ENCODE data around the gene UGT1A8.

The UGT1A8 gene

GRCh38 chr2:233807966-233808935 is 190.8 kb downstream of the UGT1A8 start:
- H3K27ac ChIP-seq (ENCODE audit: low read depth, low read length) = no peak overlapping the region
- no peak overlapping the region for H2AFZ ChIP-seq (ENCODE audit: low read length, unreplicated experiment)
- H3K36me3 ChIP-seq (ENCODE audit: insufficient read depth, low read length) = no peaks in the 10 kb centered on the region
- H3K4me1 ChIP-seq (ENCODE audit: control insufficient read depth, insufficient read depth, low read length, unreplicated experiment) = no peaks in the 10 kb centered on the region
- no peaks in the 10 kb centered on the region for H3K79me2 ChIP-seq (ENCODE audit: control insufficient read depth, insufficient read depth, low read length, unreplicated experiment)
- H3K4me3 ChIP-seq (ENCODE audit: low read depth, low read length) = no peak overlapping the region
- peaks cover 79% of the 10 kb centered on the region for H3K27me3 ChIP-seq (ENCODE audit: insufficient read depth, low read length)

GRCh38 chr2:233810385-233810784 is 193.0 kb downstream of the UGT1A8 start:
- no peak overlapping the region for H3K27ac ChIP-seq (ENCODE audit: low read depth, low read length)
- H3K4me3 ChIP-seq (ENCODE audit: low read depth, low read length) = no peak overlapping the region
- H3K79me2 ChIP-seq (ENCODE audit: control insufficient read depth, insufficient read depth, low read length, unreplicated experiment) = no peaks in the 10 kb centered on the region
- no peaks in the 10 kb centered on the region for H3K36me3 ChIP-seq (ENCODE audit: insufficient read depth, low read length)
- peaks cover 62% of the 10 kb centered on the region for H3K27me3 ChIP-seq (ENCODE audit: insufficient read depth, low read length)
- H3K4me1 ChIP-seq (ENCODE audit: control insufficient read depth, insufficient read depth, low read length, unreplicated experiment) = no peaks in the 10 kb centered on the region
- no peak overlapping the region for H2AFZ ChIP-seq (ENCODE audit: low read length, unreplicated experiment)

DNA sequence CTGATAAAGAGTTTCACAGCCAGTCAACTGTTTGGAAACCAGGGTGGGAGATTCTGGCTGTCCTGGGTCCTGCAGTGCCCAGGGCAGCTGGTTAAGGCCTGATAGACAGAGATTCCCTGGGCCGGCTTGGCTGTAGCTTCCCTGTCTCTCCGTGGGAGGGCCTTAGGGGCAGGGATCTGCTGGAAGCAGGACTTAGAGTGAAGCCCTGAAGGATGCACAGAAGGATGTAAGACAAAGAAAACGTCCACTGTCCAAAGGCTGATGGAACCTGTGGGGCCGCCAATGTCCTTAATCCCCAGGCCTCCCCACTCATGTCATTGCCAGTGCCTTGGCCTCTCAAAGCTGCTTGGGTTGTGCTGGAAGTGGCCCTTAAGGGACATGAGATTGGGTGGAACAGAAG is 193.7 kb downstream of the UGT1A8 start:
- H3K4me1 ChIP-seq (ENCODE audit: control insufficient read depth, insufficient read depth, low read length, unreplicated experiment) = no peaks in the 10 kb centered on the region
- no peak overlapping the region for H2AFZ ChIP-seq (ENCODE audit: low read length, unreplicated experiment)
- no peak overlapping the region for H3K27ac ChIP-seq (ENCODE audit: low read depth, low read length)
- H3K27me3 ChIP-seq (ENCODE audit: insufficient read depth, low read length) = peaks cover 56% of the 10 kb centered on the region
- no peaks in the 10 kb centered on the region for H3K79me2 ChIP-seq (ENCODE audit: control insufficient read depth, insufficient read depth, low read length, unreplicated experiment)
- H3K36me3 ChIP-seq (ENCODE audit: insufficient read depth, low read length) = no peaks in the 10 kb centered on the region
- no peak overlapping the region for H3K4me3 ChIP-seq (ENCODE audit: low read depth, low read length)

- no peaks in the 10 kb centered on the region for H3K79me2 ChIP-seq (ENCODE audit: control insufficient read depth, insufficient read depth, low read length, unreplicated experiment)
- H3K36me3 ChIP-seq (ENCODE audit: insufficient read depth, low read length) = no peaks in the 10 kb centered on the region
- no peak overlapping the region for H3K4me3 ChIP-seq (ENCODE audit: low read depth, low read length)
- no peaks in the 10 kb centered on the region for H3K4me1 ChIP-seq (ENCODE audit: control insufficient read depth, insufficient read depth, low read length, unreplicated experiment)
- peaks cover 51% of the 10 kb centered on the region for H3K27me3 ChIP-seq (ENCODE audit: insufficient read depth, low read length)
- H2AFZ ChIP-seq (ENCODE audit: low read length, unreplicated experiment) = no peak overlapping the region
- H3K27ac ChIP-seq (ENCODE audit: low read depth, low read length) = no peak overlapping the region
Observed at GRCh38 chr2:233811732-233812131, 194.3 kb downstream of the UGT1A8 start.

- H3K27me3 ChIP-seq (ENCODE audit: insufficient read depth, low read length) = peaks cover 41% of the 10 kb centered on the region
- H3K36me3 ChIP-seq (ENCODE audit: insufficient read depth, low read length) = no peaks in the 10 kb centered on the region
- no peaks in the 10 kb centered on the region for H3K79me2 ChIP-seq (ENCODE audit: control insufficient read depth, insufficient read depth, low read length, unreplicated experiment)
- H3K4me3 ChIP-seq (ENCODE audit: low read depth, low read length) = no peak overlapping the region
- peaks cover 4% of the 10 kb centered on the region for H3K4me1 ChIP-seq (ENCODE audit: control insufficient read depth, insufficient read depth, low read length, unreplicated experiment)
- H2AFZ ChIP-seq (ENCODE audit: low read length, unreplicated experiment) = no peak overlapping the region
- H3K27ac ChIP-seq (ENCODE audit: low read depth, low read length) = no peak overlapping the region
Observed at GRCh38 chr2:233813236-233814055, 196.0 kb downstream of the UGT1A8 start.

- no peaks in the 10 kb centered on the region for H3K79me2 ChIP-seq (ENCODE audit: control insufficient read depth, insufficient read depth, low read length, unreplicated experiment)
- H3K27ac ChIP-seq (ENCODE audit: low read depth, low read length) = no peak overlapping the region
- H2AFZ ChIP-seq (ENCODE audit: low read length, unreplicated experiment) = no peak overlapping the region
- H3K4me3 ChIP-seq (ENCODE audit: low read depth, low read length) = no peak overlapping the region
- peaks cover 33% of the 10 kb centered on the region for H3K27me3 ChIP-seq (ENCODE audit: insufficient read depth, low read length)
- H3K36me3 ChIP-seq (ENCODE audit: insufficient read depth, low read length) = no peaks in the 10 kb centered on the region
- H3K4me1 ChIP-seq (ENCODE audit: control insufficient read depth, insufficient read depth, low read length, unreplicated experiment) = peaks cover 4% of the 10 kb centered on the region
Observed at GRCh38 chr2:233814056-233814835, 196.8 kb downstream of the UGT1A8 start.

GRCh38 chr2:233815861-233816260 is 198.4 kb downstream of the UGT1A8 start:
- Histone ChIP-seq H3K79me2 (ENCODE audit: control insufficient read depth, insufficient read depth, low read length, unreplicated experiment) (no peaks in the 10 kb centered on the region), H2AFZ (ENCODE audit: low read length, unreplicated experiment) (no peak overlapping the region), H3K4me3 (ENCODE audit: low read depth, low read length) (no peak overlapping the region), H3K27ac (ENCODE audit: low read depth, low read length) (no peak overlapping the region), H3K36me3 (ENCODE audit: insufficient read depth, low read length) (no peaks in the 10 kb centered on the region), H3K4me1 (ENCODE audit: control insufficient read depth, insufficient read depth, low read length, unreplicated experiment) (peaks cover 4% of the 10 kb centered on the region), H3K27me3 (ENCODE audit: insufficient read depth, low read length) (peaks cover 18% of the 10 kb centered on the region)

DNA sequence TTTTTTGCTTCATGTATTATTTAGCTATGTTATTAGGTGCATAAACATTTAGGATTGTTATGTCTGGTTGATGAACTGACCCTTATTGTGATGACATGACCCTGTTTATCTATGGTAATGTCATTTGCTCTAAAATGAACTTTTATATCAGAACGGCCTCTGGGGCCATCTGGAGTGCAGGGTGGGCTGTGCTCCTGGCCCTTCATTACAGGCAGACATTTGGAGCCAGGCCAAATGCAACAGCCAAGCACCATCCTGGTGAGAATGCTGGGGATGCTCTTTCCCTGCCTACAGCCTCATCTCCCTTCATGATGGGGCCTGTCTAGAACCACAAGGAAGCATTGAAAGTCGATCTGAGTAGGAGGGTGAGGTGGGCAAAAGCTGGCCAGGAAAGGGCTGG is 198.9 kb downstream of the UGT1A8 start:
- H2AFZ ChIP-seq (ENCODE audit: low read length, unreplicated experiment) = no peak overlapping the region
- no peak overlapping the region for H3K4me3 ChIP-seq (ENCODE audit: low read depth, low read length)
- H3K79me2 ChIP-seq (ENCODE audit: control insufficient read depth, insufficient read depth, low read length, unreplicated experiment) = no peaks in the 10 kb centered on the region
- no peaks in the 10 kb centered on the region for H3K36me3 ChIP-seq (ENCODE audit: insufficient read depth, low read length)
- H3K4me1 ChIP-seq (ENCODE audit: control insufficient read depth, insufficient read depth, low read length, unreplicated experiment) = peaks cover 4% of the 10 kb centered on the region
- H3K27me3 ChIP-seq (ENCODE audit: insufficient read depth, low read length) = peaks cover 14% of the 10 kb centered on the region; the same call in 1 of the 2 replicates
- no peak overlapping the region for H3K27ac ChIP-seq (ENCODE audit: low read depth, low read length)

GRCh38 chr2:233816771-233817170 is 199.3 kb downstream of the UGT1A8 start:
- Histone ChIP-seq H3K27me3 (ENCODE audit: insufficient read depth, low read length) (peaks cover 11% of the 10 kb centered on the region; the same call in 1 of the 2 replicates), H3K27ac (ENCODE audit: low read depth, low read length) (no peak overlapping the region), H3K4me1 (ENCODE audit: control insufficient read depth, insufficient read depth, low read length, unreplicated experiment) (peaks cover 4% of the 10 kb centered on the region), H3K36me3 (ENCODE audit: insufficient read depth, low read length) (no peaks in the 10 kb centered on the region), H2AFZ (ENCODE audit: low read length, unreplicated experiment) (no peak overlapping the region), H3K4me3 (ENCODE audit: low read depth, low read length) (no peak overlapping the region), H3K79me2 (ENCODE audit: control insufficient read depth, insufficient read depth, low read length, unreplicated experiment) (no peaks in the 10 kb centered on the region)

- no peaks in the 10 kb centered on the region for H3K36me3 ChIP-seq (ENCODE audit: insufficient read depth, low read length)
- no peak overlapping the region for H3K4me3 ChIP-seq (ENCODE audit: low read depth, low read length)
- H3K27ac ChIP-seq (ENCODE audit: low read depth, low read length) = no peak overlapping the region
- no peaks in the 10 kb centered on the region for H3K79me2 ChIP-seq (ENCODE audit: control insufficient read depth, insufficient read depth, low read length, unreplicated experiment)
- H2AFZ ChIP-seq (ENCODE audit: low read length, unreplicated experiment) = no peak overlapping the region
- peaks cover 4% of the 10 kb centered on the region for H3K4me1 ChIP-seq (ENCODE audit: control insufficient read depth, insufficient read depth, low read length, unreplicated experiment)
- H3K27me3 ChIP-seq (ENCODE audit: insufficient read depth, low read length) = peaks cover 9% of the 10 kb centered on the region; the same call in 1 of the 2 replicates
Observed at GRCh38 chr2:233817361-233817911, 200.0 kb downstream of the UGT1A8 start.

Data from ACC112 (cell line).